ENCODE results near the gene CFP.

Gene CFP

GRCh38 chrX:47643926-47644325 lies 14.2 kb upstream of the CFP start:
- Histone ChIP-seq H3K27ac (replicated peaks) (no peak overlapping the region), H3K27me3 (ENCODE audit: insufficient read depth, poor library complexity, severe bottlenecking) (no peaks in the 10 kb centered on the region)
- peak in 1 of 2 experiments; percentile 24 for DNase-seq (ENCODE audit: low read depth in 1 of 2, low spot score in 1 of 2)

GRCh38 chrX:47638816-47639215 lies 9.1 kb upstream of the CFP start:
- no peaks in the 10 kb centered on the region for H3K27me3 ChIP-seq (ENCODE audit: insufficient read depth, poor library complexity, severe bottlenecking)

More at GRCh38 chrX:47643926-47644325, 14.2 kb upstream of the CFP start:
- H3K4me3 ChIP-seq (replicated peaks; ENCODE audit: insufficient read depth, low read length) = no peak overlapping the region
- no peak for TF ChIP-seq GABPA (IDR thresholded peaks at IDR 0.05; ENCODE audit: low read depth)
- TF ChIP-seq, protein P1, sequence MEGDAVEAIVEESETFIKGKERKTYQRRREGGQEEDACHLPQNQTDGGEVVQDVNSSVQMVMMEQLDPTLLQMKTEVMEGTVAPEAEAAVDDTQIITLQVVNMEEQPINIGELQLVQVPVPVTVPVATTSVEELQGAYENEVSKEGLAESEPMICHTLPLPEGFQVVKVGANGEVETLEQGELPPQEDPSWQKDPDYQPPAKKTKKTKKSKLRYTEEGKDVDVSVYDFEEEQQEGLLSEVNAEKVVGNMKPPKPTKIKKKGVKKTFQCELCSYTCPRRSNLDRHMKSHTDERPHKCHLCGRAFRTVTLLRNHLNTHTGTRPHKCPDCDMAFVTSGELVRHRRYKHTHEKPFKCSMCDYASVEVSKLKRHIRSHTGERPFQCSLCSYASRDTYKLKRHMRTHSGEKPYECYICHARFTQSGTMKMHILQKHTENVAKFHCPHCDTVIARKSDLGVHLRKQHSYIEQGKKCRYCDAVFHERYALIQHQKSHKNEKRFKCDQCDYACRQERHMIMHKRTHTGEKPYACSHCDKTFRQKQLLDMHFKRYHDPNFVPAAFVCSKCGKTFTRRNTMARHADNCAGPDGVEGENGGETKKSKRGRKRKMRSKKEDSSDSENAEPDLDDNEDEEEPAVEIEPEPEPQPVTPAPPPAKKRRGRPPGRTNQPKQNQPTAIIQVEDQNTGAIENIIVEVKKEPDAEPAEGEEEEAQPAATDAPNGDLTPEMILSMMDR (IDR thresholded peaks at IDR 0.05; ENCODE audit: insufficient read depth, low read length) = peak; percentile 17

GRCh38 chrX:47637546-47638195 lies 7.9 kb upstream of the CFP start:
- Histone ChIP-seq H3K27me3 (ENCODE audit: insufficient read depth, poor library complexity, severe bottlenecking) (no peaks in the 10 kb centered on the region), H3K4me3 (replicated peaks; ENCODE audit: insufficient read depth, low read length) (no peak overlapping the region), H3K27ac (replicated peaks) (no peak overlapping the region)
- no peak for TF ChIP-seq POLR2AphosphoS5 (IDR thresholded peaks at IDR 0.05; ENCODE audit: low read depth)
- no peak for TF ChIP-seq SPI1 (IDR thresholded peaks at IDR 0.05; ENCODE audit: borderline replicate concordance, low read depth)
- no peak for TF ChIP-seq GABPA (IDR thresholded peaks at IDR 0.05; ENCODE audit: low read depth)
- DNase-seq (ENCODE audit: low read depth in 1 of 2, low spot score in 1 of 2) = no peak

More at GRCh38 chrX:47638816-47639215, 9.1 kb upstream of the CFP start:
- Histone ChIP-seq H3K4me3 (replicated peaks; ENCODE audit: insufficient read depth, low read length) (no peak overlapping the region), H3K27ac (replicated peaks) (no peak overlapping the region)
- no peak for TF ChIP-seq GABPA (IDR thresholded peaks at IDR 0.05; ENCODE audit: low read depth)
- TF ChIP-seq, protein P1 (IDR thresholded peaks at IDR 0.05; ENCODE audit: insufficient read depth, low read length) = no peak
- DNase-seq (ENCODE audit: low read depth in 1 of 2, low spot score in 1 of 2) = no peak

GRCh38 chrX:47634871-47635575 lies 5.3 kb upstream of the CFP start:
- DNase-seq (ENCODE audit: low read depth in 1 of 2, low spot score in 1 of 2) = no peak
- Histone ChIP-seq H3K4me3 (replicated peaks; ENCODE audit: insufficient read depth, low read length) (no peak overlapping the region), H3K27ac (replicated peaks) (no peak overlapping the region), H3K27me3 (ENCODE audit: insufficient read depth, poor library complexity, severe bottlenecking) (no peaks in the 10 kb centered on the region)
- TF ChIP-seq POLR2AphosphoS5 (IDR thresholded peaks at IDR 0.05; ENCODE audit: low read depth) = no peak
- no peak for TF ChIP-seq GABPA (IDR thresholded peaks at IDR 0.05; ENCODE audit: low read depth)
- TF ChIP-seq, protein P1 (IDR thresholded peaks at IDR 0.05; ENCODE audit: insufficient read depth, low read length) = no peak
- no peak for TF ChIP-seq SPI1 (IDR thresholded peaks at IDR 0.05; ENCODE audit: borderline replicate concordance, low read depth)

DNA sequence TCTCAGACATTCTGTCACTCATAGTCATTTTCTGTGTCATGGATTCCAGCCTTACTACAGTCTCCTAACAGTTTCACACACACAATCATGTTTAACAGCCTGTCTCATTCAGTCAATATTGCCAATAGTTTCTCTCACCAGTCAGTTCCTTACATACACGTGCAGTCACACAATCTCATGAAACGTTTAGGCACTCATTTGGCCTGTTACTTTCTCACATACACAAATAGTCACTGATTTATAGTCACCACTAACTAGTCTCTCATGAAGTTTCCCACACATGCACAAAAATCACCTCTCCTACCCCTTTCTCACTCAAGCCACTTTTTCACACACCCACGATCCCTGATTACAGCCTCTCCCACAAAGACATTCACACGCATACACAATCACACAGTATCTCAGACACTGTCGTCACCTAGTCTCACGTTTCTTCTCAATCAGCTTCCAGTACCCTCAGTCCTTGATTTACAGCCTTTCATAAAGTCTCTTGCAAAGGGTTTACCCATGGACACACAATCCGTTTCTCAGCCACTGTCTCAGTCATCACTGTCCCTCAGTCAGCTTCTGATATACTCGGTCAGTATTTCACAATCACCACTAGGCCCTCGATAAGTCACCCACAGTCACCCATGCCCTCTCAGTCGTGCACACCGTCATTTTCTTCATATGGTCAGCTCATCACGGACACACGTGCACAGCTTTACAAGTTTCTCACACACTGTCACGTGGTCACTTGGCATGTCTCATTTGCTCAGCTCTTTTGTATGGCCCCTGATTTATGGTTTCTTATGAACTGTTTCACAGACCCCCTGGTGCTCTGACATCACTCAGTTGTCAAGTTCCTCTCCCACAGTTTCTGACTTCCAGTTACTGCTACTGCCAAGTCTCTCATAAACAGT lies 4.2 kb upstream of the CFP start:
- Histone ChIP-seq H3K27me3 (ENCODE audit: insufficient read depth, poor library complexity, severe bottlenecking) (no peaks in the 10 kb centered on the region), H3K4me3 (replicated peaks; ENCODE audit: insufficient read depth, low read length) (no peak overlapping the region), H3K27ac (replicated peaks) (no peak overlapping the region)
- DNase-seq (ENCODE audit: low read depth in 1 of 2, low spot score in 1 of 2) = no peak
- TF ChIP-seq, protein P1 (IDR thresholded peaks at IDR 0.05; ENCODE audit: insufficient read depth, low read length) = no peak
- TF ChIP-seq GABPA (IDR thresholded peaks at IDR 0.05; ENCODE audit: low read depth) (no peak), POLR2AphosphoS5 (IDR thresholded peaks at IDR 0.05; ENCODE audit: low read depth) (no peak), SPI1 (IDR thresholded peaks at IDR 0.05; ENCODE audit: borderline replicate concordance, low read depth) (no peak)
- TF ChIP-seq, protein P2, sequence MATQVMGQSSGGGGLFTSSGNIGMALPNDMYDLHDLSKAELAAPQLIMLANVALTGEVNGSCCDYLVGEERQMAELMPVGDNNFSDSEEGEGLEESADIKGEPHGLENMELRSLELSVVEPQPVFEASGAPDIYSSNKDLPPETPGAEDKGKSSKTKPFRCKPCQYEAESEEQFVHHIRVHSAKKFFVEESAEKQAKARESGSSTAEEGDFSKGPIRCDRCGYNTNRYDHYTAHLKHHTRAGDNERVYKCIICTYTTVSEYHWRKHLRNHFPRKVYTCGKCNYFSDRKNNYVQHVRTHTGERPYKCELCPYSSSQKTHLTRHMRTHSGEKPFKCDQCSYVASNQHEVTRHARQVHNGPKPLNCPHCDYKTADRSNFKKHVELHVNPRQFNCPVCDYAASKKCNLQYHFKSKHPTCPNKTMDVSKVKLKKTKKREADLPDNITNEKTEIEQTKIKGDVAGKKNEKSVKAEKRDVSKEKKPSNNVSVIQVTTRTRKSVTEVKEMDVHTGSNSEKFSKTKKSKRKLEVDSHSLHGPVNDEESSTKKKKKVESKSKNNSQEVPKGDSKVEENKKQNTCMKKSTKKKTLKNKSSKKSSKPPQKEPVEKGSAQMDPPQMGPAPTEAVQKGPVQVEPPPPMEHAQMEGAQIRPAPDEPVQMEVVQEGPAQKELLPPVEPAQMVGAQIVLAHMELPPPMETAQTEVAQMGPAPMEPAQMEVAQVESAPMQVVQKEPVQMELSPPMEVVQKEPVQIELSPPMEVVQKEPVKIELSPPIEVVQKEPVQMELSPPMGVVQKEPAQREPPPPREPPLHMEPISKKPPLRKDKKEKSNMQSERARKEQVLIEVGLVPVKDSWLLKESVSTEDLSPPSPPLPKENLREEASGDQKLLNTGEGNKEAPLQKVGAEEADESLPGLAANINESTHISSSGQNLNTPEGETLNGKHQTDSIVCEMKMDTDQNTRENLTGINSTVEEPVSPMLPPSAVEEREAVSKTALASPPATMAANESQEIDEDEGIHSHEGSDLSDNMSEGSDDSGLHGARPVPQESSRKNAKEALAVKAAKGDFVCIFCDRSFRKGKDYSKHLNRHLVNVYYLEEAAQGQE (IDR thresholded peaks at IDR 0.05; ENCODE audit: insufficient replicate concordance, low read depth) = no peak
